Measurements from ENCODE around the gene DPYD.

Gene DPYD

GRCh38 chr1:97396463-97396862, 524.4 kb downstream of the DPYD start:
- no peak overlapping the region for H3K4me3 ChIP-seq (ENCODE audit: low read length)
- no peak for TF ChIP-seq CTCF (conservative IDR thresholded peaks at IDR 0.05; ENCODE audit: low read length)
- DNase-seq (ENCODE audit: low read depth): peak; percentile 26

- no peak for TF ChIP-seq CTCF (conservative IDR thresholded peaks at IDR 0.05; ENCODE audit: low read length)
- H3K4me3 ChIP-seq (ENCODE audit: low read length): no peak overlapping the region
- peak; percentile 7 for DNase-seq (ENCODE audit: low read depth)
Measured at GRCh38 chr1:97392701-97393100, 528.1 kb downstream of the DPYD start.

GRCh38 chr1:97385536-97386277, 535.1 kb downstream of the DPYD start:
- H3K4me3 ChIP-seq (ENCODE audit: low read length): no peak overlapping the region
- DNase-seq (ENCODE audit: low read depth): peak; percentile 15
- no peak for TF ChIP-seq CTCF (conservative IDR thresholded peaks at IDR 0.05; ENCODE audit: low read length)

GRCh38 chr1:97384294-97384968, 536.4 kb downstream of the DPYD start:
- no peak overlapping the region for H3K4me3 ChIP-seq (ENCODE audit: low read length)
- TF ChIP-seq CTCF (conservative IDR thresholded peaks at IDR 0.05; ENCODE audit: low read length): no peak
- DNase-seq (ENCODE audit: low read depth): peak; percentile 75

GRCh38 chr1:97383797-97384196, 537.0 kb downstream of the DPYD start:
- no peak overlapping the region for H3K4me3 ChIP-seq (ENCODE audit: low read length)
- no peak for TF ChIP-seq CTCF (conservative IDR thresholded peaks at IDR 0.05; ENCODE audit: low read length)
- no peak for DNase-seq (ENCODE audit: low read depth)

- DNase-seq (ENCODE audit: low read depth): no peak
- no peak overlapping the region for H3K4me3 ChIP-seq (ENCODE audit: low read length)
- no peak for TF ChIP-seq CTCF (conservative IDR thresholded peaks at IDR 0.05; ENCODE audit: low read length)
Measured at GRCh38 chr1:97382206-97382605, 538.6 kb downstream of the DPYD start.

Data from AG10803 (cell line).